D341Med (cell line): Measurements from ENCODE around the gene GYS2.

Source experiments
- DNase-seq: peaks from one replicate; pipeline ENCODE4 v3.0.0; 2012; ENCODE audit warnings: low spot score

Gene GYS2

DNA sequence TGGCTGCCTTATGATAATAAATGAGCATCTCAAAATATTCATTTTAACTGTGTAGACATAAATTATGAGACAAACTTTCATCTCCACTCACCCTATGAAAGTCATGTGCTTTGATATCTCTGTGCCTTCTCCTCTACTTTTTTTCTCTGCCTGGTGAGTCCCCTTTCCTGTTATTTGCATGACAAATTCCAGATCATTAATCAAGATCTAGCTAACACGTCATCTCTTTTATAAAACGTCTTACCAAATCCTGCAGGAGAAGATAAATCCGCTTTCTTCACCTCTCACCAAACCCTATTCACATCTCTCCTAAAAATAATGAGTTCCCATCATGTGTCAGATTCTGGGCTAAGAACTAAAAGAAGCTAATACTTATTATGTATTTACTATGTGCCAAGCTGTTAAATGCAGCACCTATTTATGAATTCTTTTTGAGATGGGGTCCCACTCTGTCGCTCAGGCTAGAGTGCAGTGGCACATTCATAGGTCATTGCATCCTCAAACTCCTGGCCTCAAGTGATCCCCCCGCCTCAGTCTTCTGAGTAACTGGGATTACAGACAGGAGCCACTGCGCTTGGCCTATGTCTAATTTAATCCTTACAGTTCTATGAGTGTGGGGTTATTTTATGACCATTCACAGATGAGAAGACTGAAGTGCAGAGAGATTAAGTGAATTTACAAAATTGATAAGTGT, 51.9 kb downstream of the GYS2 start:
- DNase-seq = no peak

DNA sequence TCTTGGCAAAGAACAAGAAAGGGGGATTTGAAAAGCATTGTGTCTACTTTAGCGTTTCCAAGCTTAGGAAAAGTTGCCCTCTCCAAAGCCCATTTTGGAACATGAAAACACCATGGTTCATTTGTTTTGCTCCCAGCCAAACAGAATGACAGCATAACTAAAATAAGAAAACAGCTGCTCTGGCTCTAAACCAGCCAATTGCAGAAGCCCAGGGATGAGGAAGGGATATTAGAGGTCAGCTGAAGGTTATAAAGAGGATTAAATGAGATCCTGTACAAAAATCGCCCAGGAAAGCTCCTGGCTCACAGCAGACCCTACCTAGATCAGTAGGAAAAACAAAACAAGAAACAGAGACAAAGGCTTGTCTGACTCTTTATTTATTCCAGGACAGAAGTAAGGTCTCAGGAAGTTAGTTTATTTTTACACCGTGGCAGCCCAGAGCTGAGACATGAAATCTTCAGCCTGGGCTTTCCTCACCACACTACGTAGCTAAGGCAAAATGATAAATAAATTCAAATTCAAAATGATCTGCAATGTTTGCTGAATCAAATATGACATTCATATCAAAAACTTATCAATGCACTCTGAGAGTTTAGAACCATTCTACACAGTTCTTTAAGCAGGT, 52.7 kb downstream of the GYS2 start:
- peak; percentile 51 for DNase-seq

DNA sequence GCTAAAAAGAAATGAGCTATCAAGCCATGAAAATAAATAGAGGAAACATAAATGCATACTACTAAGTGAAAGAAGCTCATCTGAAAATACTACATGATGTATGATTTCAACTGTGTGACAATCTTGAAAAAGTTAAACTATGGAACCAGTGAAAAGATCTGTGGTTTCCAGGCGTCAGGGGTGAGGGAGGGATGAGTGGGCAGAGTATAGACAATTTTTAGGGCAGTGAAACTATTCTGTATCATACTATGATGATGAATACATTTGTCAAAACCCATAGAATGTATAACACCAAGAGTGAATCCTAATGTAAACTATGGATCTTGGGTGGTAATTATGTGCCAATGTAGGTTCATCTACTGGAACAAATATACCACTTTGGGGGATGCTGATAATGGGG, 57.2 kb downstream of the GYS2 start:
- no peak for DNase-seq

DNA sequence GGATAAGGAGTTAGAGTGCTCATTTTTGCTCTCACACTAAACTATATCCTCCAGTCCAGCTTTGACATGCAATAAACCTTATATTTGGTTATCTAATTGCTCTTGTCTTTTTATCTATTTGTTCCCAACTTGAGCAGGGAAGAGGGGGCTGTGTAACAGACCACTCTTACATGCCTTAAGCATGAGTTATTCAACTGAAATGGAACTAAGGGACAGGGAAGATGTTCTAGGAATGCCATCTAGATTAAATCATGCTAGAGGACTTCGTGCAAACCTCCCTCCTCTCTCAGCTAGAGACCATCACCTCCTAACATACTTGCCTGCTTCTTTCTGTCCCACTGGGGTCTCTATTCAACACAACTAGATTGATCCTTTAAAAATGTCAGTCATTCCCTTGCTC, 57.9 kb downstream of the GYS2 start:
- DNase-seq = no peak

DNA sequence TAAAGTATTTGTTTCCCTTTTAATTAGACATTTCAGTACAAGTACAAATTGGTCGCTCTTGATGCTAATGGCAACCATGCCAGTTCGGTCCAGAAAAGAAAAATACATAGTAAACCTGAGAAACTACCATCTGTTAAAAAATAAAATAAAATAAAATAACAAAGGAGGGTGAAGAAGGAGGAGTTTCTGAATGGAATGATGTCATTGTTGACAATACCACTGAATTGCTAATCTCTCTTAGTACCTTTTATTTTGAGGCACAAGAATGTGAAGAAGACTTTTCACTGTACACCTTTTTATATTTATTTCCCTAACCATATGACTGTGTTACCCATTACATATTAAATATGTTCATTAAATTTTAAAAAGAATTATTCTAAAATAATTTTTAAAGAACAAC, 59.1 kb downstream of the GYS2 start:
- DNase-seq = no peak

DNA sequence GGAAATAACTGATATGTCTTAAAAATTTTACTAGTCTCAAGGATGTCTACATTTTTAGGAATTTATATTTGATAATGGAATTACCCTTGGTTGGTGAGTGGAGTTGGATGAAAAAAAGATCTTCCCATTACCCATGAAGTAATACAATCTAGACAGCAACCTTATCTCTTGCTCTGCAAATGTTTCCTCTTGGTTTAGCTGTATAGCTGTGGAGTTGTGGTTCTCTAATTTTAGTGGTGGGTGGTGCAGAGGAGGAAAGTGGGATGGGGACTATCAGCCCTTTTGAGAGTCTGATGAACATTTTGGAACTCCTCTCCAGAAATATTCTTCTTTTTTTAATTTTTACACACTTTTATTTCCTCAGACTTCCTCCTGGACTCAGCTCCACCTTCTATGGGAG, 61.5 kb downstream of the GYS2 start:
- DNase-seq = no peak

DNA sequence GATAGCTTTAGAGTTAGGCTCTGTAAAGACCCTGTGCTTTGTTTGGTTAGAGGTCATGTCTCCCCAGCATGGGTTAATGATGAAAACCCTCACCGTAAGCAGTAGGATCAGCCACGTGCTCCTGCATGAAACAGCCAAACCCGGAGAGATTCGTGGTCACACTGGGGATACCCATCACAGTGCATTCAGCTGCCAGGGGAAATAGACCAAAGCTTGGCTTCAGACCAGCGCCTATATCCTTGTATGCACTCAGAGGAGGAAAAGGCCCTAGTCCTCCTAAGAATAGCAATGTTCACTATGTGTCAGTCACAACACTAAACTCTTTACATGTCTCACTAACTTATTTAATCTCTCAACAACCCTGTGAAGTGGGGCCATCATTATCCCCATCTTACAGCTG, 62.2 kb downstream of the GYS2 start:
- no peak for DNase-seq

DNA sequence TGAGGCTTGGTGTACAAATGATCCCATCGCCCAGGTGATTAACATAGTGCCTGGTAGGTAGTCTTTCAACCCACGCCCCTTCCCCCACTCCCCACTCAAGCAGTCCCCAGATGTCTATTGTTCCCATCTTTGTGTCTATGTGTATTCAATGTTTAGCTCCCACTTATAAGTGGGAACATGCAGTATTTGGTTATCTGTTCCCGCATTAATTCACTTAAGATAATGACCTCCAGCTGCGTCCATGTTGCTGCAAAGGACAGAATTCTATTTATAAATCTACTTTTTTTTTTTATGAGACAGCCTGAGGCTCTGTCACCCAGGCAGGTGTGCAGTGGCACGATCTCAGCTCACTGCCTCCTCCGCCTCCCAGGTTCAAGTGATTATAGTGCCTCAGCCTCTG, 62.9 kb downstream of the GYS2 start:
- no peak for DNase-seq

DNA sequence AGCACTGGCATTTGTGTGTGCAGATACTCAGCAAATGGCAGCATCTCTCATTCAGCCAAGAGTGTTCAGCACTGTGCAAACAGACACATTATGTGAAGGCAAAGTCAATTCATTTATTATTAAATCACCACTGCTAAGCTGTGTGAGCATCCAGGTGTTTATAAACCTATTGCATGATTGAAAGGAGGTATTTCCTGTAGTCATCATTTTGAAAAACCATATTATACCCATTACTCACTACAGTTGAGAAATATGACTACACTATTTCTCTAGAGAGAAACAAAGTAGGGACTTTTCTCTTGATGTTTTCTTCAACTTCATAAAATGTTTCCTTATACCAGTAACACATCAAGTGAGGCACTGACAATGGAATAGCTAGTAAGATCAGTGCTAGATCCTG, 64.8 kb downstream of the GYS2 start:
- no peak for DNase-seq

DNA sequence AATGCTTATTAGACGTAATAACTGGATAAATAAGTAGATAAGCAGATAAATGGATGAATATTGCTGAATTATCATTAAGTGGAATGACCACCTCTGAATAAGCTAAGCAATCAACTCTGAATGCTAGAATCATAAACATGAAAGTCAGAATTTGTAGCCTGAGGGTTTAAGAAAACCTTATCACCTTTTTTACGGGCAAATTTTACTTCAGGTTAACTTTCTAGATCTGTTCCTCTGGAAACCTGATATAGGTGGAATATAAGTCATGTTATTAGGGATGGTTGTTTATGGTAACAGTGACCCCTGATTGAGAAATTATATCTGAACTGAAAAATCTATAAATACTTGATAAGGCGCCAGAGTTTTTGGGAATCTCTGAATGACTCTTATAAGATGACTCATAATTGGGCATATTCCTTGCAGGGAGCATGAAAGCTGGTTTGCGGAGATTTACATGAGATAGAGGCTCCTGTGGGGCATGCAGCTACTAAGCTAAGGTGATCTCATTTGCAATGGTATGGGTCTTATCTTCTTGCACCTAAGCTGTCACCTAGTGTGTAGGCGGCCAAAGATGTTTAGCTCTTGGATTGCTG, 66.5 kb downstream of the GYS2 start:
- DNase-seq = no peak

DNA sequence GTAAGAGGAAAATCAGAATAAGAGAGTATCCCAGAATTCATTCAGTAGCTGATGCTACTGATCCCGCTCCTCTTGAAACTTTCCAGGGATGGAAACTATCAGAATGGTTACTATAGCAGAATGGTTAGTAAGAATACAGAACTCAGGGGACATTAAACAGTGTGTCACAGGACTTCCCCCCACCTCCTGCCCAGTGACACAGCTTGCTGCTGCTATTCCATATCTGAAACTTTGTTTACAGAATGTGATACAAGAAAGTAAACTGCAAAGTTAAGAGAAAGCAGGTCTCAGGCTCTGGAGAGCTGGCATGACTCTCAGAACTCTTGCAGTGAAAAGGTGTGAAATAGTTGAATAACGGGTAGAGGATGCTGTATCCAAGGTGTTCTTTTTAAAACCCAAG, 75.2 kb downstream of the GYS2 start:
- DNase-seq = no peak

DNA sequence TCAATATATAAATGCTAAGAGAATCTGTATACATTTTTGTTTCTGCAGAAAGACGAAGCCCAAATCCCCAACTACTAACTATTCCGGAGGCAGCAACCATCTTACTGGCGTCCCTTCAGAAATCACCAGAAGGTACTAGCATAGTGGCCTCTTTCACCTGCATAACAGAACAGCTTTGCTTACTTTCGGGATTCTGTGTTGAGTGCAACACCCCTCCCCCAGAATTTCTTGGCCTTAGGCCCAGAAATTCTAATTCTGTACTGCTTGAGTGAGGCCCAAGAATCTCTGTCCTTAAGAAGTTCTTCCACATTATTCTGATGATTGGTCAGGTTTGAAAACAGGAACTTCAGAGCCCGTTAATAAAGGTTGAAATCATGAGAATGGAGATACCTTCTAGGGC, 75.7 kb downstream of the GYS2 start:
- no peak for DNase-seq

DNA sequence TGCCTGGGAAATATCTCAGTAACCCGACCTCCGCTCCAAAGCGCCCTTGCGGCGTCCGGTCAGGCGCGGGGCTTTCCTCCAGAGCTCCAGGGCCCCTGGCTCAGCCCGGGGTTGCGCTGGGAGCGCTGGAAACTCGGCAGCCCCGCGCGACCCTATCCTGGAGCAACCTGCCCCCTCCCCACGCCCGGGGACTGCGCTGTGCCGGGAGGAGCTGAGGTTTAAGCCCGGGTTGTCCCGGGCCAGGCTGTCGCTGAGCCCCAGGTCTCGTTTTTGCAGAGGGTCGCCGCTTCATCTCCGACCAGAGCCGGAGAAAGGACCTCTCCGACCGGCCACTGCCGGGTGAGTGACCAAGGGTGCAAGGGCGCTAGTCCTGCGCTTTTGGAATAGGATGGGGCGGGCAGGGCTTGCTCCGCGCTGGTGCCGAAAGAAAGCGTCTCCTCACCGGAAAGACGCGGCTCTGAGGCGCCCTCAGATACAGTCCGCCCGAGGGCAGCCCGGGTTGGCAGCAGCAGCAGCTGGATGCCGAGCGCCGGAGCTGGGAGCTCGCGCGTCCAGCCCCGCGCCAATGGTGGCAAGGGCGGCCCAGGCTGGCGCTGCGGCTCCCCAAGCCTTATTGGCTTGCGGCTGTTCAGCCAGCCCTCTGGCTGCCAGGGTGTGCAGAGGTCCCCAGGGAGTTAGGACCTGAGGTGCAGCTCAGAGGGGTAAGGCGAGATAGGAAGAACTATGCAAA, 77.0 kb downstream of the GYS2 start:
- DNase-seq = peak; percentile 87

DNA sequence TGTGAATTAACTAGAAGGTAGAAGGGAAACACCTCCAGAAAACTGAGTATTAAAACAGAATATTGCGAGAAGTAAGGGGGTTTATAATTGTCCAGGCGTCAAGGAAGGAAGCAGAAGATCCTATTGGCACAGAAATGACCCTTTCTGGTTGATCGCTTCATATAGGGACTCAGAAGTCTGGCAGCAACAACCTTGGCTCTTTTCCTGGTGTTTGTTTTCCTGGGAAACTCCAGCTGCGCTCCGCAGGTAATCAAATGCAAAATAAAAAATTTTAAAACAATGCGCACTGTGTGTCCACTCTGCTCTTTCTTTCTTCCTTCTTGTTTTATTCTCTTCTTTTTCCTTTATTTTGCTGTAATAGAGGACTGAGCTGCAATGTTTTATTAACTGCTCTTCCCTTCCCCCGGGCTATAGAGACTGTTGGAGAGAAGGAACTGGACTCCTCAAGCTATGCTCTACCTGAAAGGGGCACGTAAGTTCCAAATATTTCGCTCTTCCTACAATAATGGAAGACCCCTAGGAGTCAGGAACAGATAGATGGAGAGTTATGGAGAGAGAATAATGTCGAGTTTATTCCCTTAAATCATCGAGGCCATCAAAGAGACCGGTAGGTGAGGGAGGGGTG, 77.8 kb downstream of the GYS2 start:
- no peak for DNase-seq

DNA sequence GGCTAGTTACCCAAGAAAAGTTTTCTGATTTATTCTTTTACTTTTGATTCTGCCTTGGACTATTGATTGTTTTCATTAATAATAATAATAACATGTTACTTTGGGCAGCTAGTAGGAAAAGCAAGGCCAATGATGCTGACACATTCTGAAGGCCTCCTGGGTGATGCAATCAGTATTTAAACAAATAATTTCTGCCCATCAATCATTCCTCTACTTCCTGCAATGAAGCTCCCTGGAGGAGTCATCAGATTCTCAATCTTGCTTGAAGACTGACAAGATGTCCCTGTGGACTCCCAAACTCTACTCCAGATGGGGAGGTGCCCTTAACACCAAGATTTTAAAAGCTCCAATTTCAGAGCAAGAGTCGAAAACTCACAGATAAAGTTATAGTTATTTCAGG, 78.6 kb downstream of the GYS2 start, which contains the start of gene SPX:
SPX (plus strand) TSS at position 244 of the 400 bp plus-strand sequence. CDS start 177 bp downstream, outside the sequence.
- no peak for DNase-seq

DNA sequence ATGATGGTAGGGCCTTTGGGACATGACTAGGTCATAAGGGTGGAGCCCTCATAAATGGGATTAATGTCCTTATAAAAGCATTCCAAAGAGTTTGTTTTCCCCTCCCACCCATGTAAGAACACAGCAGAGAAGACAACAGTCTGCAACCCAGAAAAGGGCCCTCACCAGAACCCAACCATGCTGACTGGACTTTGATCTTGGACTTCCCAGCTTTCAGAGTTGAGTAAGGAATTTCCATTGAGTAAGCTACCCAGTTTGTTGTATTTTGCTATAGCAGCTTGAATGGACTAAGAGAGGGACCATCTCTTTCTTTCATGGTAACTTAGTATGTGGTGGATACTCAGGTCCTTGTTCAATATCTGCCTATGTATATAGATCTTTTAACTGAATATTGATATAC, 81.5 kb downstream of the GYS2 start:
- no peak for DNase-seq

DNA sequence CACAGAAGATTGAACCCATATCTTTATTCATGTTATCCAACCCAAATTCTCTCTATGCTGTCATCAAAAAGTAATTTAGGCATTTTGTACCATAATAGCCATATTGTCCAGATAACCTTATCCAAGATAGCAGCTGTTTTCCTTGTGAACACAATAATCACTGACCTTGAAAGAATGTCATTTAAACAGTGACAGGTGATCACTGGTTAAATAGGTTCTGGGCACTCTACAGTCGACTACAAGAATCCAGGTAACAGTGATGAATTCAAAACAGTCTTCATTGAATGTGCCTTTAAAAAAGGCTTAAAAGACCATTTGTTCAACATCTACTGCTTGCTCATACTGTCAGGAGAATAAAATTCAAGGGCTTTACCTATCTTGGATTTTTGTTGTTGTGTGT, 83.1 kb downstream of the GYS2 start:
- DNase-seq = no peak

DNA sequence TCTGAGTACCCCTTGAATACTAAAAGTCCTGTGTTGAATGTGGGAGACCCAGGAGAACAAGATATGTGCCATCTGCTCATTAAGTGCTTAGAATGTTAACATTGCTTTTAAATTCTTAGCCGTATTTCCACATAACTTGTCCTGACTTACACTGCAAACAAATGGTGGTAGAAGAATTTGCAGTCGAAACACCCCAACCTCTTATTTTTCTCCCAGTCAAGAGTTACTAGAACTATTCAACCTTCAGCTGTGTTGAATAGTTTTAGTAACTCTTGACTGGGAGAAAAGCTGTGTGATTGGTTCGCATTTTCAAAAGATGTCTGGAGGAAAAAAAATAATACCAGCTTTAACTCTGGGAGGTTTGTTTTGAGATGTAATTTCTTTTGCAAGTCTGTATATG, 86.2 kb downstream of the GYS2 start:
- no peak for DNase-seq

DNA sequence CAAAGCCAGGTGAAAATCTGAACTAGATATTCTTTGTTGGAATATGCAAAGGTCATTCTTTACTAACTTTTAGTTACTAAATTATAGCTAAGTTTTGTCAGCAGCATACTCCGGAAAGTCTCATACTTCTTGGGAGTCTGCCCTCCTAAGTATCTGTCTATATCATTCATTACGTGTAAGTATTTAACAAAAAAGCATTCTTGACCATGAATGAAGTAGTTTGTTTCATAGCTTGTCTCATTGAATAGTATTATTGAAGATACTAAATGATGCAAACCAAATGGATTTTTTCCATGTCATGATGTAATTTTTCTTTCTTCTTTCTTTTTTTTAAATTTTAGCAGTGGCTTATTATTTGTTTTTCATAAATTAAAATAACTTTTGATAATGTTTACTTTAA, 88.4 kb downstream of the GYS2 start:
- DNase-seq = no peak

DNA sequence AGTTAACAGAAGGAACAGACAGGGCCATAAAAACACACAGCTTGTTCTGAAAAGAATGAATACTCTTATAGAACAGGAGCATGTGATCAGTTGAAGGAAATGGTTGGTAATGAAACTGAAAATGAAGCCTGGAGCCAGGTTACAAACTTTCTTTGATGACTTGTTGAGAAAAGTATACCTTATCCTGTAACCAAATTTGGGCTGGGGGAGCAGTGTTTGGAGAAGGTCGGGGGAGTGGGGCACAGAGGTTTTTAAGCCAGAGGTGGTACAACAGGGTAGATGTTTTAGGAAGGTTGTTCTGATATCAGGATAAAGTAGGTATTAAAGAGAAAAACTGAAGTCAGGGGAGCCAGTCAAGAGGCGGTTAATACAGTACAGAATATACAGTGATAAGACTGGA, 94.9 kb downstream of the GYS2 start:
- no peak for DNase-seq

DNA sequence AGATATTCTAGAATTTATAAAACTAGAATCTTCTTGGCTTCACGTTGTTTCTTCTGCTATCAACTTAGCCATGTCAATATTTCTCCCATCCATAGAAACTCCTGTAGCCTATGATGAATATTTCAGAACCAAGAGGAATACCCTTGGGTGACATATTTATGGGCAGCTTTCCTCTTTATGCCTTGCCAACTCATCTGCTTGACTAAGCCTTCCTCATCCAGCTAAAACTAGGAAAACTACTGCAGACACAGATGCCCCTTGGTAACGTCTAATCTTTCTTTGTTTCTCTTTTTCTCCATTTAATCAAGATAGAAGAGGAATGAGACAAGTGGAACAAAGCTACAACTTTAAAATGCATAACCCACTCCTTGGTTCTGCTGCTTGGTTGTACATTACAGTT, 96.8 kb downstream of the GYS2 start:
- no peak for DNase-seq

DNA sequence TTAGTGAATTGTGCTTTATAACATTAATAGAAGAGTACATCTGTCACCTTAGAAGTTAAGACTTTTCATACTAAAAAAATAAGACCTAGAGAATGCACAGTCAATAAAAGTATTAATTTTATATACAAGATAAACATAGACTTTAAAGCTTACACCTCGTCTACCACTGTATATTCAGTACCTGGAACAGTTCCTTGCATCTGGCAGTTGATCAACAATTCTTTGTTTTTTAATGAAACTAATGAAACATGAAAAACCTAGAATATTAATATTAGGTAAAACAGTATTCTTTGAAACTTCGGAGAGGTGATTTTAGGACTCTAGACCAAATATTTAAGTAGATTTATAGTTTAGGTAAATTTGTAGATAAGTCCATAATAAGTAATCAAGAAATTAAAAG, 98.8 kb downstream of the GYS2 start:
- DNase-seq = no peak

DNA sequence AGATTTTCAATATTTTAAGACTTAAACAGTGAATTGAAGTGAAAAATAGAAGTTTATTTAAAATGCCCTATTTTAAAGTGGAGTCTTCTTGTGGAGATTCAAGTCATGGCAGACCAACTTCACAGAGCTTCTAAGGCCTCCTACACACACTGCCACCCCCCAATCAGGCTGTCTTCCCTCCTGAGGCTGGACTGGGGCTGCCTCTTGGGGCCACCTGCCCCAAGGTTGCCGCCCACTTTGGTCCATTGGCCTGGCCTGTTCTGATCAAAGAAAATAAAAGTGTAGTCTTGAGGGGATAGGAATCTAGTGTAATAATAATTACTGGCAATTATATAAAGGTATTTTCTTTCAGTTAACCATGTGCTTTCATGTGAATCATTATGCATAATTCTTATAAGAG, 101.8 kb downstream of the GYS2 start:
- no peak for DNase-seq
